Ramos (cell line): Measurements from ENCODE around the gene HEATR5A.
"Not testable (repeated sequence)": the region's sequence is repeated elsewhere in the genome, so short reads cannot be mapped to it uniquely, and the experiment has no call there.

Experiments
- in situ Hi-C: fragments of 300-500 bp; cut with MboI; formaldehyde crosslinking; loops from one replicate; pipeline ENCODE4 v1.14.3; 2022; ENCODE audit warnings: low sequenced_read_pairs; ENCODE audit not compliant: unreplicated experiment

Gene HEATR5A

DNA sequence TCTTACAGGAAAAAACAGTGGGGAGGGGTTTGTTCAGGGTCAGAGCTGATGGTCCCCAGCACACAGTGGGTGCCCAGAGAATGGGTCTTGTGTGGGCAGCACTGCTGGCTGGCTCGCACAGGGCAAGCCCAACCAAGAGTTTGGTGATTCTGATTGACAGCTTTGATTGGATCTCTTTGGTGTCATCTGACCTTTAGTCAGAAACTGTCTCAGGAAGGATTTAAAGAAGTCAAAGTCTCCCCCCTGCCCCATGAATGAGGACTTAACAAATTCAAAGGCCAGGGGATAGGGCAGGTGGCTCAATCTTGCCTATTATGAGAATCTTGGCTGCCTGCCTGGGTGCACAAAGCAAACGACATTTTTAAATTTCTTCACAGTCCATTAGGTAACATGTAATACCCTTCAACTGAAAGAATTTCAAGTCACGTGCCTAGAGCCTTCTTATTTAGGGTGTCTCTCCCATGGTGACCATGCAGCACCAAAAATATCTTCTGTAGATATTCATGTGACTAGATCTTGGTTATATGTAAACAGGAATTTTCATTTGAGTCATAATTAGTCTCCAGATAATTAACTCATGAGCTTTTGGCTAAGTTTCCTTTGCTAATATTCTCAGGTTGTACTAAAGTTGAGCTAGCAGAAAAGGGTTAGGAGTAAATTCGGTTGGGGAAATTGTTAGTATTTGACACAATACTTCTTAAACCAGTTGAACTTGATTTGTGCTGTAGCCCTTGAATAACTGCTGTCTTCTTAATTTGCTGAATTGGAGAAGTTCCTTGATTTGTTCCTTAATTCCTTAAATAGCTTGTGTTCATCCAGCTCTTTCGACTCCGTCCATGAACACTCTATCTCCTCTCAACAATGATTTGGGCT, 158.3 kb downstream of the HEATR5A start:
- in situ Hi-C loops = no loop called here

DNA sequence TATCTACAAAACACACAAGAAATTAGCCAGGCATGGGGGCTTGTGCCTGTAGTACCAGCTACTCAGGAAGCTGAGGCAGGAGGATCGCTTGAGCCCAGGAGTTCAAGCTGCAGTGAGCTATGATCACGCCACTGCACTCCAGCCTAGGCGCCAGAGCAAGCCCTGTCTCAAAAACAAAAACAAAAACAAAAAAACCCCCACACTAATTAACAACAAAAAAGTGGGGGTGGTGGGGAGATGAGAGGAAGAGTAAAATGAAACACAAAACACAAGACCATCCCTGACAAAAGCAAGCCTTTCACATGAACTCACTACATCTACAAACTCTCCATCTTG, 158.9 kb downstream of the HEATR5A start:
- in situ Hi-C loops = no loop called here

DNA sequence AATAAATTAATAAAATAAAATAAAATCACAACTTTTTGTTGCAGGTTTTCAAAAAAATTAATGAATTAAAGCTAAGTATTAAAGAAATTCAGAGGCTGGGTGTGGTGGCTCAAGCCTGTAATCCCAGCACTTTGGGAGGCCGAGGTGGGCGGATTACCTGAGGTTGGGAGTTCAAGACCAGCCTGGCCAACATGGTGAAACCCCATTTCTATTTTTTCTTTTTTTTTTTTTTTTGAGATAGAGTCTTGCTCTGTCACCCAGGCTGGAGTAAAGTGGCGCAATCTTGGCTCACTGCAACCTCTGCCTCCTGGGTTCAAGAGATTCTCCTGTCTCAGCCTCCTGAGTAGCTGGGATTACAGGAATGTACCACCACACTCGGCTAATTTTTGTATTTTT, 161.3 kb downstream of the HEATR5A start:
- in situ Hi-C loops = not testable (repeated sequence)

DNA sequence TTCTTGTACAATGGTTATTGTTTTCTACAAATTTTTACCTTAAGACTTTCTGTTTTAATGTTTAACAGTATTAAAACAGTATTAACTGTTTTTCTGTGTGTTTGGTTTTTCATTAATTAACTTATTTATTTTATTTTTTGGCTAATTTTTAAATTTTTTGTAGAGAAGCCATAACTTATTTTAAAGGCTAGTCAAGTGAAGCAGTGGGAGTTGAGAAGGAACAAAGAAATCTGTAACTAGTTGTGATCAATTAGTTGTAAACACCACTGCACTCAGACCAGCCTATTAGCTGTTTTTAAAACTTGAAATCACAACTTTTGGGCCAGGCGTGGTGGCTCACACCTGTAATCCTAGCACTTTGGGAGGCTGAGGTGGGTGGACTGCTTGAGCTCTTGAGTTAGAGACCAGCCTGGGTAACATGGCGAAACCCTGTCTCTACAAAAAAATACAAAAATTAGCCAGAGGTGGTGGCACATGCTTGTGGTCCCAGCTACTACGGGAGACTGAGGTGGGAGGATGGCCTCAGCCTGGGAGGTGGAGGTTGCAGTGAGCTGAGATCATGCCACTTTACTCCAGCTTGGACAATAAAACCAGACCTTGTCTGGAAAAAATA, 161.8 kb downstream of the HEATR5A start:
- in situ Hi-C loops = no loop called here

DNA sequence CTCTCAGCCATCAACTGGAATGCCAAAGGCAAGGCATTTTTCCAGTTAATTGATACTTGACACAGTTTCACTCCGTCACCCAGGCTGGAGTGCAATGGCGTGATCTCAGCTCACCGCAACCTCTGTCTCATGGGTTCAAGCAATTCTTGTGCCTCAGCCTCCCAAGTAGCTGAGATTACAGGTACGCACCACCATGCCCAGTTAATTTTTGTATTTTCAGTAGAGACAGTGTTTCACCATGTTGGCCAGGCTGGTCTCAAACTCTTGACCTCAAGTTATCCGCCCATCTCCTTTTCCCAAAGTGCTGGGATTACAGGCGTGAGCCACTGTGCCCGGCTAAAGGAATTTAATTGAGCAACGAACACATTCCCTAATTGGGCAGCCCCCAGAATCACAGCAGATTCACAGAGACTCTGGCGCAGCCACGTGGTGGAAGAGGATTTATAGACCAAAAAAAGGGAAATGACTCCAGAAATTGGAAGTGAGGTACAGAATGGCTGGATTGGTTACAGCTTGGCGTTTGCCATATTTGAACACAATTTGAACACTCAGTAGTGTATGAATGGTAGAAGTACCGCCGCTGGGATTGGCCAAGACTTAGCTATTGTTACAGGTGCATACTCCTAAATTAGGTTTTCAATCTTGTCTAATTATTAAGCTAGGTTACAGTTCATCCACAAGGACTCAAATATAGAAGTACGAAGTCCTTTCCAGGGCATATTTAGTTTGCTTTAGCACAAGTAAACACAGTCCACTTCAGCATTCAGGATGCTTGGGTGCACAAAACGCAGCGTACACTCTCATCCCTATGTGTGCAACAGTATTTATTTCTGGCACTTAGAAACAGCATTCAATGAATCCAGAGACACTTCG, 162.6 kb downstream of the HEATR5A start:
- in situ Hi-C loops = not testable (repeated sequence)

DNA sequence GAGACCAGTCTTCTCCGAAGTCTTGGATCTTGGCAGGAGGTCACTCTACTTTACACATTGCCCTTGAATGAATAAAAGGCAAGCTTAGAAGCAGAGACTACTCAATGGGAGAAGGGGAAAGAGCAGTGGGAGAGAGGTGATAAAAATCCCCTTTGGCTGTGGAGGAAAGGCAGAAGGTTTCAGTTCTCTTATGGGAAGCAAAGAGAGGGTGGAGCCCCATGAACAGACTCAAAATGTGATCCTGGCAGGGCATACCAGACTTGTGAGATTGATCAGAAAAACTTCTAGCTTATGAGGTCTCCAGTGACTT, 163.2 kb downstream of the HEATR5A start:
- in situ Hi-C loops = no loop called here

DNA sequence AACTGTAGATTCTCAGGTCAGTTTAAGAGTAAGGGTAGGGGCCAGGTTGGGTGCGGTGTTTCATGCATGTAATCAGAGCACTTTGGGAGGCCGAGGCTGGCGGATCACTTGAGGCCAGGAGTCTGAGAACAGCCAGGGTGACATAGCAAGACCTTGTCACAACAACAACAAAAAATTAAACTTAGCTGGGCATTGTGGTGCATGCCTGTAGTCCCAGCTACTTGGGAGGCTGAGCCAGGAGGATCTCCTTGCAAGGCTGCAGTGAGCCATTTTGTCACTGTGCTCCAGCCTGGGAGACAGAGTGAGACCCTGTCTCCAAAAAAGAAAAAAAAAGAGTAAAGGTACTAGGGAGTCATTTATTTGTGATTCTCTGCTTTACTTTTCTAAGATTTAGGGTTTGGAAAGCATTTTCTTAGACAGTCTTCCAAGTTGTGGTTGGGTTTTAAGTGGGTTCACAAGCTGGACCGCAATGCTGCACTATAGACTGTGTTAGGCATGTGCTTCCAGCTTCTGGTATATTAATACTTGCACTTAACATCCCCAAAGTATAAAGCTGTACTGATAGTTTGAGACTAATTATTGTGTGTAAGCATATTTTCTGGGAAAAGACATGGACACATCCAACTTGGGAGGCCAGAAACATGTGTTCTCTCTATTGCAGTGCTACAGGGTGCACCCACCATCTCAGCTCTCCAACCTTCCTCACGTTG, 163.7 kb downstream of the HEATR5A start:
- in situ Hi-C loops = no loop called here

DNA sequence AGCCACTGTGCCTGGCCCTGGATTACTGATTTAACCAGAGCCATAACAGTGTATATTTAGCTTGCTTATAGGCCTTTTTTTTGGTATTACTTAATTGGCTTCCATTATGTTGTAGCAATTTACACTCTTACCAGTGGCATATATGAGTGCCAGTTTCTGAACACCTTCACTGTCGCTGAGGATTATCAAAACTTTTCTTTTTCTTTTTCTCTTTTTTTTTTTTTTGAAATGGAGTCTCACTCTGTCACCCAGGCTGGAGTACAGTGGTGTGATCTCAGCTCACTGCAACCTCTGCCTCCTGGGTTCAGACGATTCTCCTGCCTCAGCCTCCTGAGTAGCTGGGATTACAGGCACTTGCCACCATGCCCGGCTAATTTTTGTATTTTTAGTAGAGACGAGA, 164.4 kb downstream of the HEATR5A start:
- in situ Hi-C loops = not testable (repeated sequence)

DNA sequence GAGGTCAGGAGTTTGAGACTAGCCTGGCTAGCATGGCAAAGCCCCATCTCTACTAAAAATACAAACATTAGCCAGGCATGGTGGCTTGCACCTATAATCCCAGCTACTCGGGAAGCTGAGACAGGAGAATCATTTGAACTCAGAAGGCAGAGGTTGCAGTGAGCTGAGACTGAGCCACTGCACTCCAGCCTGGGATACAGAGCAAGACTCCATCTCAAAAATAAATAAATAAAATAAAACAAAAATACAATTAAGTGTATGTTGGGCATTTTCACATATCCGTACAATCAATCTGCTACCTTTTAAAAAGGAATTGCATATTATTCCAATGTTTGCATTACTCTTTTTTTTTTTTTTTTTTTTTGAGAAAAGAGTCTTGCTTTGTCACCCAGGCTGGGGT, 165.1 kb downstream of the HEATR5A start:
- in situ Hi-C loops = no loop called here

DNA sequence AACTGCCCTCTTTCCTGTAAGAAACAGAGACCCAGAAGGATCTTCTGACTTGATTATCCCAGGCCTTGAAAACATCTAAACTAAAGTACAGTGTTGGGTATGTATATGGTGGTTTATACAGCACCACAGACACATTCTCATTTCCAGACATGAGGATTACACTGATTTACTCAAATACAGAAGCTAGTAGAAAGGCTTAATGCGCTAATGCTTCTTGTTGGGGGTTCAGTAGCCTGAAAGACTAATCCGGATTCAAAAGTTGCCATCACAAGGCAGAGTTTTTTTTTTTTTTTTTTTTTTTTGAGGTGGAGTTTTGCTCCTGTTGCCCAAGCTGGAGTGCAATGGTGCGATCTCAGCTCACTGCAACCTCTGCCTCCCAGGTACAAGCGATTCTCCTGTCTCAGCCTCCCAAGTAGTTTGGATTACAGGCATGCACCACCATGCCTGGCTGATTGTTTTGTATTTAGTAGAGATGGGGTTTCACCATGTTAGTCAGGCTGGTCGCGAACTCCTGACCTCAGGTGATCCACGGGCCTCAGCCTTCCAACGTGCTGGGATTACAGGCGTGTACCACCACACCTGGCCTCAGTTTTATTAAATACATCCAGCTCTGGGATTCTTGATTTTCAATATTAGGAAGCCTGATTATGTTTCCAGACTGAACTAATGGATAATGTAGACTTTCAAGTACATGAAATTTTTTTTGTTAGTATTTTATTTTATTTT, 166.4 kb downstream of the HEATR5A start:
- in situ Hi-C loops = no loop called here

DNA sequence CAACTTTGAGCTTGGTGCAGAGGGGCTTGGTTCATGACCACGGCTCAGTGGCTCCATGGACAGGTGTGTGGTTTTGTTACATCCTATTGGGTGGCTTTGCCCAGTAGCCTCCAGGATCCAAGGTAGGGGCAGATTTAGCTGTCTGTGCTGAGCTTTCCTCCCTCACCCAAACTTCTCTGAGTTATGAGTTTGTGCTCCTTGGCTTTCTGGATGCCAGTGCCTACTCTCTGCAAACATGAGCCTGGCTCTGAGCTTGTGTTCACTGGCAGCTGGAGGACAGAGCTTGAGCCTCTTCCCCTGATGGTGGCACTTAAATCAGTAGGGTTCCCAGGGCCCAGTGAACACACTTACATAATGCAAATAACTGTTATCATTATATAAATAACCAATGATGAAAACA, 167.5 kb downstream of the HEATR5A start:
- in situ Hi-C loops = no loop called here

DNA sequence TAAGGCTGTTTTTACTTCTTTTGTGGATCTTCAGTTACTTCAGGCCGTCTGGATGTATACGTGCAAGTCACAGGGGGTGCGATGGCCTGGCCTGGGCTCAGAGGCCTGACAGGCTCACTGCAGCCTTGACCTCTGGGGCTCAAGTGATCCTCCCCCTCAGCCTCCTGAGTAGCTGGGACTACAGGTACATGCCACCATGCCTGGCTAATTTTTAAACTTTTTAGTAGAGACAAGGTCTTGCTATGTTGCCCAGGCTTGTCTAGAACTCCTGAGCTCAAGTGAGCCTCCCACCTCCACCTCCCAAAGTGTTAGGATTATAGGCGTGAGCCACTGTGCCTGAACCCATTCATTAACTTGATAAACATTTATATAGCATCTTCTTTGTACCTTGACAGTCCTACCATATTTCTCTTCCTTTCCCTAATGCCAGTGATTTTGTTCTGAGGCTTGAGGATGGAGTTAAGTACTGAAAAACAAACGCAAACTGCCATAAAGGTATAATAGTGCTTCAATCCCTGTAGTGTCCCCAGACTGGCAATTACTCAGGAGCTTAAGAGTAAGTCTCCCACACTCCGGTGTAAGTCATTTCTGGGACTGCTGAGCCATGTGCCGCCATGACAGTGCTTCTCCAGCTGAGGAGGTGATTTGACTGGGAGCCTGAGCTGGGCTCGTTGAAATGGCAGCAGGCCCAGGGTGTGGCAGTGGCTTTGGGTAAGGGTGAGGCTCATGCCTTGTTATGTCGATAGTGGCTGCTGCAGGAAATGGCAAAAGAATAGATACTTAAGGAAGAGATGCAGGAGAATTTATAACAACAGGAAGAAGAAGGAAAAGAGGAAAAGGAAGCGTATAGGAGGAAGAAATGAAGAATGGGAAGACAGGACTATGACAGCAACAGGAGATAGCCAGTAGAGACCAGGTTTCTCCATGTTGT, 169.1 kb downstream of the HEATR5A start:
- in situ Hi-C loops = no loop called here

DNA sequence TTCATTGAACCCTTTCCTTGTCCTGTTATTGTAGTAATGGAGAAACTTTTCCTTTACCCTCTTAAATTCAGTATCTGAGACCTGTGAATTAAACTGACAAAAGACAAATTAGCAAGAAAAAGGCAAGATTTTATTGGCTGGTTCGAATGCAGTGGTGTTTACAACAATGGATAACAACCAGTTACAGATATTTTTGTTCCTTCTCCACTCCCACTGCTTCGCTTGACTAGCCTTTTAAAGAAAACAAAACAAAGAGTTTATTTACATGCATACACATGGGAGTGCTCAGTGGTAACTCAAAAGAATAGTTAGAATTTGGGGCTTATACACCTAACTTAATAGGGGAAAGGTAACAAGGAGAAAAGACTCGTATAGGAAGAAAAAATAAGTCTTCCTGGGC, 175.7 kb downstream of the HEATR5A start:
- in situ Hi-C loops = no loop called here

DNA sequence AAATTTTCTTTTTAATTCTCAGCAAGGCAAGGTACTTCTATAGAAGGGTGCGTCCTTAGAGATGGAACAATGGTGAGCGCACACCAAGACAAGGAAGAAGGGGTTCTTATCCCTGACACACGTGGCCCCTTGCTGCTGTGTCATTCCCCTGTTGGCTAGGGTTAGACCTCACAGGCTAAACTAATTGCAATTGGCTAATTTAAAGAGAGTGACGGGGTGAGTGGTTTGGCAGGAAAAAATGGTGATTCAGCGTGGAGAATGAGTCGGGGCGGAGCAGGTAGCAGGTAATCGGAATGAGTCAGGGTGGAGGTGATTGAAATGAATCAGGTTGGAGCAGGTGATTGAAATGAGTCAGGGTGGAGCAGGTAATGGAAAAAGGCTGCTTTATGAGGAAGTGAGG, 176.5 kb downstream of the HEATR5A start:
- in situ Hi-C loops = no loop called here

DNA sequence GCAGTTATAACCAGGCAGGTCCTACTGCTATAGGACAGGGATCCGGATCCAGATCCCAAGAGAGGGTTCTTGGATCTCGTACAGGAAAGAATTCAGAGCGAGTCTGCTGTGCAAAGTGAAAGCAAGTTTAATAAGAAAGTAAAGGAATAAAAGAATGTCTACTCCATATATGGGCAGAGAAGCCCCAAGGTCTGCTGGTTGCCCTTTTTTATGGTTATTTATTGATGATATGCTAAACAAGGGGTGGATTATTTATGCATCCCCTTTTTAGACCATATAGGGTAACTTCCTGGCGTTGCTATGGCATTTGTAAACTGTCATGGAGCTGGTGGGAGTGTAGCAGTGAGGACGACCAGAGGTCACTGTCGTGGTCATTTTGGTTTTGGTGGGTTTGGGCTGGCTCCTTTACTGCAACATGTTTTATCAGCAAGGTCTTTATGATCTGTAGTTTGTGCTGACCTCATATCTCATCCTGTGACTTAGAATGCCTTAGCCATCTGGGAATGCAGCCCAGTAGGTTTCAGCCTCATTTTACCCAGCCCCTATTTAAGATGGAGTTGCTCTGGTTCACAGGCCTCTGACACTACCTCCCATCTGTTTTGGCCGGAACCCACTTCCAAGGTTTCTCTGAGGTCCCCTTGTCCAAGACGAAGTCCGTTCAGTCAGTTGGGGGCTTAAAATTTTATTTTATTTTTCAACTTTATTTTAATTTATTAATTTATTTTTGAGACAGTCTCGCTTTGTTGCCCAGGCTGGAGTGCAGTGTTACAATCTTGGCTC, 178.0 kb downstream of the HEATR5A start:
- in situ Hi-C loops = not testable (repeated sequence)
